Stimulated activated naive B cell treated with anti-CD40 and anti-IgM and Interleukin-4, amounts not matched to agents 10 μg/mL and 1 μg/mL and 100 μg/mL, for 72 hours (primary cell): Measurements from ENCODE around the gene ESYT3.
A peak's percentile ranks its signal among the peaks of the same experiment; 100 is the strongest.

Experiments
- ATAC-seq, 2 donors: fragments of 150-1000 bp; cut with Tn5 transposase; replicated peaks; 2 replicates each; pipeline ENCODE4 v1.10.0; 2021; ENCODE audit warnings: moderate library complexity in 1 of 2
- DNase-seq: peaks from one replicate; pipeline ENCODE4 v3.0.0; 2021
- H3K27ac Mint-ChIP-seq: one replicate; pipeline ENCODE4 v1.8.0; 2022; ENCODE audit warnings: mild to moderate bottlenecking, mixed read lengths
- H3K27me3 Mint-ChIP-seq, 2 donors: one replicate each; pipeline ENCODE4 v1.8.0; 2022; ENCODE audit warnings: mixed read lengths in 2 of 2
- H3K36me3 Mint-ChIP-seq, 2 donors: one replicate each; pipeline ENCODE4 v1.8.0; 2022; ENCODE audit warnings: mixed read lengths in 2 of 2, mild to moderate bottlenecking in 1 of 2
- H3K4me1 Mint-ChIP-seq, 2 donors: one replicate each; pipeline ENCODE4 v1.8.0; 2022; ENCODE audit warnings: mixed read lengths in 2 of 2, mild to moderate bottlenecking in 1 of 2
- H3K4me3 Mint-ChIP-seq, 2 donors: one replicate each; pipeline ENCODE4 v1.8.0; 2022; ENCODE audit warnings: mild to moderate bottlenecking in 2 of 2, mixed read lengths in 2 of 2, moderate library complexity in 1 of 2
- H3K9me3 Mint-ChIP-seq, 2 donors: one replicate each; pipeline ENCODE4 v1.8.0; 2022; ENCODE audit warnings: mixed read lengths in 2 of 2, mild to moderate bottlenecking in 1 of 2

The ESYT3 gene, protein sequence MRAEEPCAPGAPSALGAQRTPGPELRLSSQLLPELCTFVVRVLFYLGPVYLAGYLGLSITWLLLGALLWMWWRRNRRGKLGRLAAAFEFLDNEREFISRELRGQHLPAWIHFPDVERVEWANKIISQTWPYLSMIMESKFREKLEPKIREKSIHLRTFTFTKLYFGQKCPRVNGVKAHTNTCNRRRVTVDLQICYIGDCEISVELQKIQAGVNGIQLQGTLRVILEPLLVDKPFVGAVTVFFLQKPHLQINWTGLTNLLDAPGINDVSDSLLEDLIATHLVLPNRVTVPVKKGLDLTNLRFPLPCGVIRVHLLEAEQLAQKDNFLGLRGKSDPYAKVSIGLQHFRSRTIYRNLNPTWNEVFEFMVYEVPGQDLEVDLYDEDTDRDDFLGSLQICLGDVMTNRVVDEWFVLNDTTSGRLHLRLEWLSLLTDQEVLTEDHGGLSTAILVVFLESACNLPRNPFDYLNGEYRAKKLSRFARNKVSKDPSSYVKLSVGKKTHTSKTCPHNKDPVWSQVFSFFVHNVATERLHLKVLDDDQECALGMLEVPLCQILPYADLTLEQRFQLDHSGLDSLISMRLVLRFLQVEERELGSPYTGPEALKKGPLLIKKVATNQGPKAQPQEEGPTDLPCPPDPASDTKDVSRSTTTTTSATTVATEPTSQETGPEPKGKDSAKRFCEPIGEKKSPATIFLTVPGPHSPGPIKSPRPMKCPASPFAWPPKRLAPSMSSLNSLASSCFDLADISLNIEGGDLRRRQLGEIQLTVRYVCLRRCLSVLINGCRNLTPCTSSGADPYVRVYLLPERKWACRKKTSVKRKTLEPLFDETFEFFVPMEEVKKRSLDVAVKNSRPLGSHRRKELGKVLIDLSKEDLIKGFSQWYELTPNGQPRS

DNA sequence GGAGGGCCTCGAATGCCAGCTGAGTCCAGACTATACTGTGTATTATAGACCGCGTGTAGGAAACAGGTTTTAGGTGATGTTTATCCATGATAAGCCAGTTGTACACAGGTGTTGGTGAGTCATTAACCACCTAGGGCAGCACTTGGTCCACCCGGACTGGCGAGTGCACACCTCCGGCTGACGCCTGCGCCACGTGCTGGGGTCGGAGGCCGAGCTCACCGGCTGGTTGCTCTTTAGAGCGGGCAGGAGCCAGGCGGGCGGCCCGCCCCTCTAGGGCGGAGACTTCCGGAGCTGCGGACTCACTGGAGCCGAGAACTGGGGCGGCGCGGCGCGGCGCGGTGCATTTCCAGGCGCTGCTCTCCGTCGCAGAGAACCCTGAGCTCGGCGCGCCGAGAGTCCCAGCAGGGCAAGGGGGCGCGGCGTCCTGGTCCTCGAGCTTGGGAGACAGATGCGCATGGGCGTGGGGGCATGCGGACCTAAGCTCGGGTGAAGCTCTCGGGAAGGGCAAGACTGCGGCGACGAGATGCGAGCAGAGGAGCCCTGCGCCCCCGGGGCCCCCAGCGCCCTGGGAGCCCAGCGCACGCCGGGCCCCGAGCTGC lies at the start of gene ESYT3:
ESYT3 (plus strand) TSS at position 341 of the 599 bp plus-strand sequence; CDS start at position 524, 183 bp downstream.
- H3K27ac Mint-ChIP-seq, result no peak within 1 kb of the TSS
- ATAC-seq (peak; percentile 61 to 74), DNase-seq (no peak)

DNA sequence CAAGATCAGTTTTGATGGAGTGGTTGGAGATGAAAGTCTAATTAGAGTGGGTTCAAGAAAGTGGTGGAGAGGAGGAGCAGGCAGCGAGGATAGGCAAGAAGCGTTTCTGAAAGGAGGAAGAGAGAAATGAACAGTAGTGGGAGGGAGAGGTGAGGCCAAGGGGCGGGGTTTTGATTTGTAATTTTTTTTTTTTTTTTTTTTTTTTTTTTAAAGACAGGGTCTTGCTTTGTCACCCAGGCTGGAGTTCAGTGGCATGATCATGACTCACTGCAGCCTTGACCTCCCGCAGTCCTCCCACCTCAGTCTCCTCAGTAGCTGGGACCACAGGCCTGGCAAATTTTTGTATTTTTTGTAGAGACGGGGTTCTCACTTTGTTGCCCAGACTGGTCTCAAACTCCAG lies 49.4 kb upstream of the ESYT3 start:
- Mint-ChIP-seq H3K9me3 (no peaks in the 10 kb centered on the region), H3K36me3 (peaks cover 0 to 4% of the 10 kb centered on the region in 2 donors), H3K27ac (no peak overlapping the region), H3K4me3 (no peak overlapping the region), H3K4me1 (peaks cover 2 to 6% of the 10 kb centered on the region in 2 donors), H3K27me3 (peaks cover 54 to 74% of the 10 kb centered on the region in 2 donors)
- DNase-seq (no peak), ATAC-seq (no peak)

More for the DNA sequence above, at the start of gene ESYT3:
- H3K27me3 Mint-ChIP-seq, result peaks cover 49 to 83% of the 10 kb centered on the region in 2 donors
- H3K4me3 Mint-ChIP-seq, result peak within 1 kb of the TSS; percentile 72 to 75
- no peaks in the 10 kb centered on the region for H3K36me3 Mint-ChIP-seq
- peaks cover 8 to 15% of the 10 kb centered on the region in 2 donors for H3K4me1 Mint-ChIP-seq
- H3K9me3 Mint-ChIP-seq, result no peaks in the 10 kb centered on the region

DNA sequence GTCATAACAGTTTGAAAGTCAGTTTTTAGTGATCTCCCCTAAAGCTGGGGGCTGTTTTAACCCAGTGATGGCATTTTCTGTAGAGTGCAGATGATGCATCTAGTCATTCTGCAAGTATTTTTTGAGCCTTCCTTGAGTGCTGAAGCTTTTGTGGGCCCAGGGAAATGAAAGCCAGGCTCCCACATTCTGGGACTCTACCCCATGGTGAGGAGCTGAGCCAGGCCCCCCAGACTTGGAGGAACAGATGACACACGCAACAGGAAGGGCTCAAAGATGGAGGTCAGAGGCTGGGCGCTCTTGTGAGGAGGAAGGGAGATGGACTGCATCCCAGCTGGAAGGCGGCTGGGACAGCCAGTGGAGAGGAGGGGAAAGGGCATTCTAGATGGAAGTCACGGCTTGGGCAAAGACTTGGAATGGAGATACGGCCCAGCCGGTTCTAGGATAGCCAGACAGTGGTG lies 45.2 kb upstream of the ESYT3 start:
- Mint-ChIP-seq H3K36me3 (peaks cover 0 to 4% of the 10 kb centered on the region in 2 donors), H3K4me3 (no peak overlapping the region)

DNA sequence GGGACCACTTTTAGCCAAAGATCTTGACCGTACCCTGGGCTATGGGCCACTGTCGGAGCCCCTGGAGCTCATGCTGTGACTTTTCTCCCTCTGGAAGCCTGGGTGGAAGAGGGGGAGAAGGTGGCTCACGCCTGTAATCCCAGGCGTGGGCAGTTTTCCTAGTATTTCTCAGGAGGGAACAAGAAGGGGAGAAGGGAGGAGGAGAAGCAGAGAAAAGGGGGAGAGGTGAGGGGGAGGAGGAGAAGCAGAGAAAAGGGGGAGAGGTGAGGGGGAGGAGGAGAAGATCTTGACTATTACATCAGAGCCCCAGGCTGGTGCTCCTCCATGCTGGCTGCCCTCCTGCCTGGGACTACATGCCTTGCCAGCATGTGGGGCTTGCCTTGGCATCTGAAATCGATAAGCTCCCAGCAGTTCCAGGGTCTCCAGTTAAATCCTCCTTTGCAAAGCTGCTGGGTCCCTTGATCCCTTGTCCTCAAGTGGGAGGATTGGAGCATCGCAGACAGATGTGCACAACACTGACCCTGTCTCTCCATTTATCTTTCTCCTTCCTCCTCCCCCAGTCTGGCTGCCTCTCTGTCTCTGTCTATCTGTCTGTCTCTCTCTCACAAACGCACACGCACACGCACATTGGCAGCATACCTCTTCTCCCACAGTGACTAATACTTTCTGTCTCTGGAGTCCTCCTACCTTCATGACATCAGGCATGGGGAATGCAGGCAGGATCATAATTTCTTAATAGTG lies 44.4 kb upstream of the ESYT3 start:
- no peaks in the 10 kb centered on the region for H3K9me3 Mint-ChIP-seq
- ATAC-seq (no peak), DNase-seq (no peak)
- peaks cover 0 to under 1% of the 10 kb centered on the region in 2 donors for H3K4me1 Mint-ChIP-seq
- H3K27me3 Mint-ChIP-seq, result peaks cover 36 to 67% of the 10 kb centered on the region in 2 donors
- no peak overlapping the region for H3K4me3 Mint-ChIP-seq
- no peaks in the 10 kb centered on the region for H3K36me3 Mint-ChIP-seq
- no peak overlapping the region for H3K27ac Mint-ChIP-seq

More for the DNA sequence above, 45.2 kb upstream of the ESYT3 start:
- no peak overlapping the region for H3K27ac Mint-ChIP-seq
- ATAC-seq (no peak), DNase-seq (no peak)
- peaks cover 41 to 69% of the 10 kb centered on the region in 2 donors for H3K27me3 Mint-ChIP-seq
- H3K9me3 Mint-ChIP-seq, result no peaks in the 10 kb centered on the region
- H3K4me1 Mint-ChIP-seq, result peaks cover 2 to 6% of the 10 kb centered on the region in 2 donors

DNA sequence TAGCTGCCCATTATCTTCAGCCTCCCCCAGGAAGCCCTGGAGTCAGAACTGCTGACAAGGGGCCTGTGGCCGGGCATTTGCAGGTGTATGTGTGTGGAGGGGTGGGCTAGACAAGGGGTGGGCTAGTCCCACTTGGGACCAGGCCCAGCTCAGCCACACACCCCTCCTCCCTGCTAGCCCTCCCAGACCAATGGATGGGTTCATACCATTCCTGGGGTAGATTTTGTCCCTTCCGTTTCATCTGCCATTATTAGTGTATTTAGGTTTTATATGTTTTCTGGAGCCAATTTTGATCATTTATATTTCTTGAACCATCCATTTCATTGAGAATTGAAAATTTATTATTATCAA lies 43.9 kb upstream of the ESYT3 start:
- H3K27me3 Mint-ChIP-seq, result peaks cover 40 to 68% of the 10 kb centered on the region in 2 donors
- ATAC-seq, result no peak

DNA sequence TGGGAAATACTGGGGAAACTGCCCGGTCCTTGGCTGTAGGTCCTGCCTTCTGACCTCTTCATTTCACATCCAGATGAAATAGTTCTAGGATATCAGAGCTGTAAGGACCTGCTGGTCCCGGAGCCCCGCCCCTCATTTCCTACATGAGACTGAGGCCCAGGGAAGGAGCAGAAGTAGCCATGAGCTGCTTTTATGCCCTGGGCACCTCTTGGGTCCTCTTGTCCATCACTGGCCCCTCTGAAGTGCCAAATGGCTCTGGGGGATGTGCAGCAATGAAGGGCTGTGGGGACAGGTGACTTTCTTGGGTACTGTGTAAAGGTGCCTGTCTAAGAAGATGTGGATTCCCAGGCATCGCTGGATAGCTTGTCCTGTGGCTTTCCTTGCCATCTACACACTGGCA lies 40.3 kb upstream of the ESYT3 start:
- Mint-ChIP-seq H3K4me3 (no peak overlapping the region), H3K36me3 (no peaks in the 10 kb centered on the region), H3K4me1 (peaks cover 5 to 9% of the 10 kb centered on the region in 2 donors), H3K9me3 (no peaks in the 10 kb centered on the region), H3K27me3 (peaks cover 45 to 55% of the 10 kb centered on the region in 2 donors), H3K27ac (no peak overlapping the region)
- DNase-seq, result no peak
- ATAC-seq, result no peak

More for the DNA sequence above, 43.9 kb upstream of the ESYT3 start:
- Mint-ChIP-seq H3K9me3 (no peaks in the 10 kb centered on the region), H3K36me3 (no peaks in the 10 kb centered on the region), H3K27ac (no peak overlapping the region), H3K4me1 (no peaks in the 10 kb centered on the region), H3K4me3 (no peak overlapping the region)
- no peak for DNase-seq

DNA sequence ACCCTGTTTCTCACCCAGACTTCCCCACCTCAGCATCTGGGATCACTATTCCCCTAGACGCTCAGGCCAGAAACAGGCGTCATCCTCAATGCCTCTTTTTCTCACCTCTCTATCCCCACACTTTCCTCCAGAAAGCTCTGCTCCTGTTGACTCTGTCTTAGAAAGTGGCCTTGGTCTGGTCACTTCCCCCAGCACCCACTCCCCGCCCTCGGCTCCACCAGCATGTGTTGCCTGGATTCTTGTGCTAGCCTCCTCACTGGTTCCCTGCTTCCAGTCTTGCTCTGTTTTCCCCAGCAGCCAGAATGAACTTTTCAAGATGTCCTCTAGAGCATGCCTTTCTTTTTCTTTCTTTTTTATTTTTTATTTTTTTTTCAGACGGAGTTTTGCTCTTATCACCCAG lies 39.7 kb upstream of the ESYT3 start:
- Mint-ChIP-seq H3K4me3 (no peak overlapping the region), H3K27ac (no peak overlapping the region), H3K4me1 (peaks cover 5 to 9% of the 10 kb centered on the region in 2 donors), H3K9me3 (no peaks in the 10 kb centered on the region), H3K36me3 (no peaks in the 10 kb centered on the region), H3K27me3 (peaks cover 41 to 50% of the 10 kb centered on the region in 2 donors)
- ATAC-seq (no peak), DNase-seq (no peak)

DNA sequence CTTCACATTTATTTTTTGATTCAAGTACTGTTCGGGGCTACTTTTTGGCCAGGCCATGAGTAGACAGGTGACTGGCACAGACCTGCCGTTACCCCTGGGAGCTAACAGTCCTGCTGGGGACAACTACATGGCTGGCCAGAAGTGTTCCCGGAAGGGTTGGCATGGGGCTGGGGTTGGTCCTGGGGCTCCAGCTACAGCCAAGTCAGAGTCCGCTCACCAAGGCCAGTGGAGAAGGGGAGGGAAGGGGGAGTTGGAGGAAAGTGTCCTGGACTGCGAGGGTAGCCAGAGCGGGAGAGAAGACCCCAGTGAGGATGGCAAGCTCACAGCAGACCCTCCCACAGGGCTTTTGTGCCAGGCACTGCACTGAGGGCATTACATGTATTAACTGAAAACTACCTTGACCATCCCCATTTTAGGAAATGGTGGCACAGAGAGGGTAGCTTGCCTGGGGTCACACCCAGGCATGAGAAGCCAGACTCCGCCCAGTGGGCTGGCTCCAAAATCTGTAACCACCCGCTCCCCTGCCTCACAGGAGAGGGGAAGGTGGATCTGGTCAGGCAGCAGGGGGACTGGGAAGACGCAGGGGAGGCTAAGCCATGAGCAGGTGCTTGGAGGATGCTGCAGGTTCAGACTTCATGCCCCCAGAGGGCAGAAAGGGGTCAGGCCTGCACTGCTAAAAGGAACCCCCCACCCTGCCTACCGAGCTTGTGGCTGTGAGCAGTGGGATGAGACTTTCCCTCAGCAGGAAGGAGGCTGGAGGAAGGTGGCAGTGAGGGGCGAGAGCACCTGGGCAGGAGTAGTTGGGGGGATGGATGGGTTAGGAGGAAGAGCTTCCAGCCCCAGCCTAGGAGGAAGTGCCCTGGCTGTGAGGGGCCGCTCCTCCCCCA lies 38.3 kb upstream of the ESYT3 start:
- Mint-ChIP-seq H3K9me3 (no peaks in the 10 kb centered on the region), H3K4me1 (peaks cover 5 to 9% of the 10 kb centered on the region in 2 donors), H3K4me3 (no peak overlapping the region), H3K36me3 (no peaks in the 10 kb centered on the region), H3K27me3 (peaks cover 40 to 41% of the 10 kb centered on the region in 2 donors), H3K27ac (no peak overlapping the region)
- DNase-seq (no peak), ATAC-seq (no peak)

DNA sequence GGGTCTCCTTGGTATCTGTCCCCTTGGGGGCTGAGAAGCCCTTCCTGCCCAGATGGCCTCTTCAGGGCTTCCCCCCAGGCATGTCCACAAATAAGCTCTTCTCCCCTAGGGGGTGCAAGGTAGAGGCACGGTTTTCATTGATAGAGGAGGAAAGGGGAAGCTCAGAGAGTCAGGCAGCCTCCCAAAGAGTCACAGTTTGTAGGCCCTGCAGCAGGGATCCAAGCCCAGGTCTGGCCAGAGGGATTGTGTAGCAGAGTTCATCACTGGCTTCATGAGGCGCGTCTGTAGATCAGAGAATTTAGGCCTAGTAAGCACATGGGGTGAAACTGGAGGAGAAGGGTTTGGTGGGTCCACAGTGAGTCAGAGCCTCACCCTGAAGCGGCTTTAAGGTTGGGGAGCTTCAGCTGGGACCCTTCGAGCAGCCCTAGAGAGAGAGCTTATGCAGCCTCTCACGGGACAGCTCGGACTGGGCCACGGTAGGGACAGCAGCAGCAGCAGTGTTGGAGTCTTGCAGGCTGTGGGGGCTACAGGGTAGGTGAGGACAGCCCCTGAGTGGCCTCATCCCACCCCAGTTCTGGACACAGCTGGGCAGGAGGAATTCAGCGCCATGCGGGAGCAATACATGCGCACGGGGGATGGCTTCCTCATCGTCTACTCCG lies 37.5 kb upstream of the ESYT3 start:
- no peak for DNase-seq
- Mint-ChIP-seq H3K27ac (peak overlapping the region; percentile 39), H3K36me3 (no peaks in the 10 kb centered on the region), H3K9me3 (no peaks in the 10 kb centered on the region), H3K4me3 (no peak overlapping the region), H3K27me3 (peaks cover 41 to 43% of the 10 kb centered on the region in 2 donors), H3K4me1 (peaks cover 5 to 9% of the 10 kb centered on the region in 2 donors)
- peak; percentile 39 to 46 for ATAC-seq

DNA sequence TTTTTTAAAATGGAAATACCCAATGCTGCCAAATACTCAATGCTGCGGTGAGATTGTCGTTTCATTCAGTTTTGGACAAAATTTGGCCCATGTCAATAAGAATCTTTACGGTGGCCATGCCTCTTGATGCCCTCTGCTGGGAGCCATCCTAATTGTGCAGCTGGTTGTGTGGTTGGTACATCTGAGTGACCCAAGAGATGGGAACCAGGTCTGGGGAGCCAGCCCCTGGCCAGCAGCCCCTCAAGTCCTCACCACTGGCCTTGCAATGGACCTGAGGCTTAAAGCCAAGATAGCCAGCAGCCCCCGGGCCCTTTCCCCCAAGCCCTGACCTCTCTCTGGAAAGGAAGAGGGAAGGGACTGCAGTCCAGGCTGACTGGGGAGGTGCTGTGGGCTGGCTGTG lies 36.4 kb upstream of the ESYT3 start:
- no peak for DNase-seq
- Mint-ChIP-seq H3K4me3 (no peak overlapping the region), H3K36me3 (no peaks in the 10 kb centered on the region), H3K27me3 (peaks cover 40% of the 10 kb centered on the region in 2 donors), H3K27ac (no peak overlapping the region), H3K4me1 (peaks cover 5 to 9% of the 10 kb centered on the region in 2 donors), H3K9me3 (no peaks in the 10 kb centered on the region)
- ATAC-seq, result no peak

DNA sequence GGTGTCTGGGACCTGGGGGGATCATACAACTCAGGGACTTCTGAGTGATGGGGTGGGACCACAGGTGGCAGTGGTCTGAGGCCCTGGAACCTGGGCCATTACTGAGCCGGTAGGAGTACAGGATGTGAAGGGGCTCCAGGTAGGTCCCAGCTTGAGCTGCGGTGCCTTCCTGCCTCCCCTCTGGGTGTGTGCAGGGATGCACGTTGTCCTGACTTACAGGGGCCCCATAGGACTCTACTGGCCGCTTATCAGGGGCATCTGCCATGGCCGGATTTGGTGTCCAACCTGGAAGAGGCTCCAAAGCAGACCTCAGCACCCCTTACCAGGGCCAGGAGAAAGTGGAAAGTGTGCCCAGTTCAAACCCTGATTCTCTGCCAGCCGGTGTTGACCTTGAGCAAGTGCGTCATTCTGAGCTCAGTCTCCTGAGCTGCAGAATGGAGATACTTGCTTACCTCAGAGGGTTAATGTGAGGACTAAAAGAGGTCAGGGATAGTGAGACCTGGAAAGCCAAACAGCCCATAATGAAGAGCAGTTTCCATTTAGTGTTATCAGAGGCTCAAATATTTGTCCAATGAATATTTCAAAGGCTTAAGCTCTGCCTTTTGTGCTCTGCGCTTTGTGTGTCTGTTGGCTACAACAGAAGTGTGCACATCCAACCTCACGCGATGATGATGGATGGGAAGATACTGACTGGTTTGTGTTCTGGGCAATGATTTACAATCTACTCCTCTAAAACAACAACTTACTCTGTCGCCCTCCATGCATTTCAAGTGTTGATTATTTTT lies 35.4 kb upstream of the ESYT3 start:
- Mint-ChIP-seq H3K36me3 (no peaks in the 10 kb centered on the region), H3K4me1 (peaks cover 5 to 9% of the 10 kb centered on the region in 2 donors), H3K27ac (no peak overlapping the region), H3K4me3 (no peak overlapping the region), H3K27me3 (peaks cover 38 to 41% of the 10 kb centered on the region in 2 donors), H3K9me3 (no peaks in the 10 kb centered on the region)
- DNase-seq, result no peak
- no peak for ATAC-seq

DNA sequence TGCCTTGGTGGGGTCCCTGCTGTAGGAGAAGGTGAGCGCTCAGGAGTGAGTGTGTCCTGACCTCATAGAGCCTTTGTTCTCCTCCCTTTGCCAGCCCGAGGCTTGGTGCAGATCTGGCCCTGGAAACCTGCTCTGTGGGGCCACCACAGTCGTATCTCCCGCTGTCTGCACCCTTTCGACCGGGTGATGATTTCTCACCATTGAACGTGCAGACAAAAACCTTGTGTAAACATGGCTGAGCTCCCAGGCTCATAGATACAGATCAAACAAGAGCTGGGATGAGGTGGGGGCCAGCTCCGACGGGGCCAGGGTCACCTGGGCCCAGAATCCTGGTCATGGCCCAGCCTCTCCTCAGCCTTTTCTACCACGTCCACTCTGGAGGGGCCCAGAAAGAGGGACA lies 34.6 kb upstream of the ESYT3 start:
- Mint-ChIP-seq H3K27me3 (peaks cover 37 to 44% of the 10 kb centered on the region in 2 donors), H3K4me1 (peaks cover 5 to 9% of the 10 kb centered on the region in 2 donors), H3K4me3 (no peak overlapping the region), H3K36me3 (no peaks in the 10 kb centered on the region), H3K27ac (no peak overlapping the region), H3K9me3 (no peaks in the 10 kb centered on the region)
- no peak for DNase-seq
- no peak for ATAC-seq
